NCI-H1694 (cell line): ENCODE measurements around the gene OVCA2.

ENCODE experiments used
- DNase-seq: peaks from one replicate; lab custom pipeline; 2025; lab: John Stamatoyannopoulos, UW

OVCA2 gene

DNA sequence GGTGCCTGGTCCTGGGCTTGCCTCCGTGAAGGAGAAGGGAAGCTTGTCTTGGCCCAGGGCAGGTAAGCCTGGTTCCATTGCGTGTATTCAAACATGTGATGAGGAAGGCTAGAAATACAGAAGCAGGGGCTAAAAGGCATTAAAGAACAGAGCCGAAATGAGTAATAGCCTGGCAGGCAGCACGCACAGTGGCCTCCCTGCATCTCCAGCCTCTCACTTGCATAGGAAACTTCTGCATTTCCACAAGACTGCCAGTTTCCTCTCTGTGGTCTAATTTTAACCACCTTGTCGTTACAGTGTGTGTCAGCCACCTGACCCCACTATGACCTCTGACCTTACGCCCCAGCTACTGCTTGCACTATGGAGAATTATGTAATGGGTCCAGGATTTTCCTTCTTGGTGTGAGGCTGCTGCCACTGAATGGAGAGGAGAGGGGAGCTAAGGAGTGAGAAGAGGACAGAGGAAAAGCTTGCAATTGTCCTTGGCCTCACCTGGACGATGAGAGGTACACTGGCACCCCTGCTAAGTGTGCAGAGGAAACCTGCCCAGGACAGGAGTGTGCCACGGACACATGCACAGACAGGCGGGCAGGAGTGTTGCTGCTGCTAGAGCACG is 45.9 kb downstream of the OVCA2 start:
- DNase-seq = no peak

GRCh38 chr17:2089021-2089422 is 47.2 kb downstream of the OVCA2 start:
- no peak for DNase-seq

- DNase-seq = no peak
These were observed 48.4 kb downstream of the OVCA2 start for GRCh38 chr17:2090210-2090641.

- no peak for DNase-seq
These were observed 49.1 kb downstream of the OVCA2 start for GRCh38 chr17:2090804-2091534.

GRCh38 chr17:2092253-2092652 is 50.4 kb downstream of the OVCA2 start:
- no peak for DNase-seq
